Right lobe of liver (tissue), 6 donors: Measurements from ENCODE around the gene LSM12. TPM values are rescaled to one million over a fixed set of nuclear protein-coding genes. Genes with fewer than 3 reads are reported as not detected.

Source experiments
- ATAC-seq, 4 donors: fragments of 200-7000 bp; cut with Tn5 transposase; one replicate each; pipeline ENCODE4 v1.9.1; 2020; ENCODE audit warnings: mild to moderate bottlenecking in 4 of 4, moderate library complexity in 4 of 4
- DNase-seq, 3 donors: peaks; one replicate each; pipeline ENCODE4 v3.0.0-alpha.2; 2020
- H3K27ac ChIP-seq, 3 donors: fragments of 200-600 bp; one replicate each; pipeline ENCODE4 v1.8.0; 2022
- H3K27me3 ChIP-seq, 2 donors: fragments of 200-600 bp; one replicate each; pipeline ENCODE4 v1.8.0; 2022
- H3K36me3 ChIP-seq, 4 donors: fragments of 200-600 bp; sonication (generic) in 1 of 4; one replicate each; pipeline versions ENCODE4 v1.5.1 to v1.8.0; 2017 to 2022; ENCODE audit warnings: control low read depth in 1 of 4
- H3K4me1 ChIP-seq, 4 donors: fragments of 200-600 bp; sonication (generic) in 1 of 4; one replicate each; pipeline versions ENCODE4 v1.5.1 to v1.8.0; 2017 to 2022; ENCODE audit warnings: control low read depth in 1 of 4
- H3K4me3 ChIP-seq, 3 donors: fragments of 200-600 bp; one replicate each; pipeline ENCODE4 v1.8.0; 2022
- H3K9me3 ChIP-seq, 4 donors: fragments of 200-600 bp; sonication (generic) in 1 of 4; one replicate each; pipeline versions ENCODE4 v1.5.1 to v1.8.0; 2017 to 2022; ENCODE audit warnings: control low read depth in 1 of 4
- POLR2A ChIP-seq: fragments of 450-650 bp; IDR thresholded peaks from one replicate; pipeline ENCODE4 v1.6.1; 2017; ENCODE audit warnings: antibody characterized with exemption, mild to moderate bottlenecking
- WGBS: methylation state at CpG from one replicate; pipeline ENCODE4 v1.1.6; 2018; ENCODE audit warnings: low coverage, low lambda C conversion rate; ENCODE audit not compliant: insufficient coverage; ENCODE audit errors: missing lambda C conversion rate; 5-methylcytosine and 5-hydroxymethylcytosine counted together
- intact Hi-C, 2 donors: fragments of 100-400 bp; cut with DNase I; formaldehyde crosslinking; loops; one replicate each; pipeline versions ENCODE4 v1.11.2 to v1.14.1; 2022
- total RNA-seq, 6 experiments: library from RNA; depleted of rRNA in 2 of 6; stranded (reverse); fragments of >200 nt in 2 of 6; fragmentation: NEBNext Ultra II Directional in 3 of 6; extraction: Animal tissue kit (Norgen Biotek cat#: 25700) in 3 of 6; gene quantifications; one replicate each; pipeline versions ENCODE4 v1.1.0 to v1.2.4, GENCODE V29; 2016 to 2023
- TF ChIP-seq, protein P1 (sequence below), 4 donors: fragments of 200-600 bp in 3 of 4; fragments of 450-650 bp in 1 of 4; IDR thresholded peaks; one replicate each; pipeline versions ENCODE4 v1.5.1 to v1.8.0; 2016 to 2022; ENCODE audit warnings: antibody characterized with exemption in 4 of 4, mild to moderate bottlenecking in 2 of 4
- donor health status: DM: no; HTN: yes; CAD: no.
- donor health status: DM: no; HTN: no; CAD: no.
- donor health status: DM: no; HTN: no; CAD: no.
- donor health status: DM: no; HTN: yes; CAD: no.
- donor health status: DM: no; HTN: yes; CAD: no.

LSM12 gene
- total RNA-seq, 6 experiments from 2014 or later = 24.2 to 30.6 (median 29.4) TPM

DNA sequence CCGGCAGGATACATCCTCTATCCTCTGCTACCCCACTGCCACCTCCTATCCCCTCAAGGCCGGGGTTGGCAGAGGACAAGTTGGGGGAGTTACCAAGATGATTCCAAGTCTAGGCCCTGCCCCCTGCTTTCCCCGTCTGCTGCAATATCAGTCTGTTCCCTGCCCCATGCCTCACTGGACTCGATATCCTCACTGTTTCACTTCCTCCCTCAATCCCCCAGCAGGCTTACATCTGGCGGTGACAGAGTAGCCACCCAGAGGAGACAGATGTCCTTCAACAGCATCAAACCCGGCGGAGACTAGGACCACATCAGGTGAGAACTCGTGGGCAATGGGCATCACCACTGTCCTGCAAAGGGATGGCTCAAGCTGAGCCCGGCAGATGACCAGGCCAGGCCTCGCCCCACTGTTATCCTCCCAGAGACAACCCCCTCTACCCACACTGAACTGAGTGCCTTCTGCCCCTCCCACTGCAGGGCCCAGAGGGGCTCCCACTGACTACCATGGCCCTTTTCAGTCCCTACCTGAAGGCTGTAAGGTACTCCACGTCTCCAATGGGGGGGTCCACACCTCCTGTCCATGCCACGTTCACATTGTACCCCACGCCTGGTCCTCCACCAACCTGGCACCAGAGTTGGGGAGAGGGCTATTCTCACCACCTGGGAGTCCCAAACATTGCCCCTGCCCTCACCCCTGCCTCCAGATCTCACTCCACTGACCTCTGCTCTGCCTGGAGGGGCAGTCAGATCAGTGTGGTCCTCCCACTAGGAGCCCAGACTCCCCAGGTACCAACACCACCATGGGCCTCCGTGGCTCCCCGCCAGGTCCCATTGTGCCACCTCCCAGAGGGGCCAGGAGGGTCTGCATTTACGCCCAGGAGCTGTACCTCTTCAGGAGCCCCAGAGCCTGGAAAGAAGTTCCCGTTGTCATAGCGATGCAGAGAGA, 13.7 kb upstream of the LSM12 start:
- no peak overlapping the region for H3K4me3 ChIP-seq
- DNase-seq (no peak), ATAC-seq (no peak)
- peaks cover 0 to 29% (median 13%) of the 10 kb centered on the region in 4 donors for H3K36me3 ChIP-seq
- intact Hi-C loops = no loop called here
- H3K27ac ChIP-seq = no peak overlapping the region
- 83% methylated on average over 11 of the region's 18 CpGs for WGBS
- no peak for TF ChIP-seq POLR2A
- TF ChIP-seq, protein P1, sequence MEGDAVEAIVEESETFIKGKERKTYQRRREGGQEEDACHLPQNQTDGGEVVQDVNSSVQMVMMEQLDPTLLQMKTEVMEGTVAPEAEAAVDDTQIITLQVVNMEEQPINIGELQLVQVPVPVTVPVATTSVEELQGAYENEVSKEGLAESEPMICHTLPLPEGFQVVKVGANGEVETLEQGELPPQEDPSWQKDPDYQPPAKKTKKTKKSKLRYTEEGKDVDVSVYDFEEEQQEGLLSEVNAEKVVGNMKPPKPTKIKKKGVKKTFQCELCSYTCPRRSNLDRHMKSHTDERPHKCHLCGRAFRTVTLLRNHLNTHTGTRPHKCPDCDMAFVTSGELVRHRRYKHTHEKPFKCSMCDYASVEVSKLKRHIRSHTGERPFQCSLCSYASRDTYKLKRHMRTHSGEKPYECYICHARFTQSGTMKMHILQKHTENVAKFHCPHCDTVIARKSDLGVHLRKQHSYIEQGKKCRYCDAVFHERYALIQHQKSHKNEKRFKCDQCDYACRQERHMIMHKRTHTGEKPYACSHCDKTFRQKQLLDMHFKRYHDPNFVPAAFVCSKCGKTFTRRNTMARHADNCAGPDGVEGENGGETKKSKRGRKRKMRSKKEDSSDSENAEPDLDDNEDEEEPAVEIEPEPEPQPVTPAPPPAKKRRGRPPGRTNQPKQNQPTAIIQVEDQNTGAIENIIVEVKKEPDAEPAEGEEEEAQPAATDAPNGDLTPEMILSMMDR (IDR thresholded peaks at IDR 0.05) = no peak
- H3K4me1 ChIP-seq = peaks cover 0 to 17% (median 8%) of the 10 kb centered on the region in 4 donors
- no peaks in the 10 kb centered on the region for H3K9me3 ChIP-seq
- H3K27me3 ChIP-seq = no peaks in the 10 kb centered on the region

DNA sequence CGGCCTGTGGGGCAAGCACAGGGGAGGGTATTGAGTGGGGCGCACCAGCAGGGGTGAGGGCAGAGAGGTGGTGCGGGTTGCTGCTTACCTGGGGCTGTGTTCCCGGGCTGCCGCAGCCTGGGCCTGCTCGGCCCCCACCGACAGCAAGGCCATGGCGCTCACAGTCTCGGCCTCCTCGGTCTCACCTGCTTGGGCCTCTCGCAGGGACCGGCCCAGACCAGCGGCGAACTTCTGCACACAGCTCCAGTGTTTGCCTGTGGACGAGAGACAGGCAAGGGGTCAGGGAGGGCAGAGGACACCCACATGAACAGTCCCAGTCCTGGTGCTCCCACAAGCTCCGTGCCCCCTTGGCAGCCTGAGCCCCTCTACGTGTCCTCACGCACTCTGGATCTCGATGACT, 11.9 kb upstream of the LSM12 start:
- WGBS = 73% methylated on average over 2 of the region's 19 CpGs
- Histone ChIP-seq H3K4me1 (peaks cover 0 to 17% (median 8%) of the 10 kb centered on the region in 4 donors), H3K27ac (no peak overlapping the region), H3K4me3 (no peak overlapping the region), H3K36me3 (peaks cover 0 to 28% (median 13%) of the 10 kb centered on the region in 4 donors), H3K9me3 (no peaks in the 10 kb centered on the region), H3K27me3 (no peaks in the 10 kb centered on the region)
- TF ChIP-seq POLR2A = no peak
- TF ChIP-seq, protein P1 (IDR thresholded peaks at IDR 0.05) = no peak
- ATAC-seq (no peak), DNase-seq (no peak)
- intact Hi-C loops = no loop called here

DNA sequence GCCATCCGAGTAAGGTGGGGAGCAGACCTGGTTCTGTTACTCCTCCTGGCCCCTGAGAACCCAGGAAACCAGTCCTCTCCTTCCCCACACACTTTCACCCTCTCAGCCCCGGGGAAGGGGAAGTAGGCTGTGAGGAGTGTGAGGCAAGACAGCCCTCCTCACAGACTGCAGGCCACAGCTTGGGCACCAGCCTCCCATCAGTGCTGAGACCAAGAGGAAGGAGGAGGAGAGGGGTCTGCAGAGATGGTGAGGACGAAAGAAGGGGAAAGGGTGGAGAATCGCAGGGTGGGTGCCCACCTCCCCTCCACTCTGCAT, 11.1 kb upstream of the LSM12 start:
- intact Hi-C loops = no loop called here
- Histone ChIP-seq H3K27ac (peak overlapping the region in 1 of 3 donors; percentile 65), H3K4me1 (peaks cover 0 to 17% (median 8%) of the 10 kb centered on the region in 4 donors), H3K9me3 (no peaks in the 10 kb centered on the region), H3K27me3 (no peaks in the 10 kb centered on the region), H3K4me3 (no peak overlapping the region), H3K36me3 (peaks cover 0 to 21% (median 9%) of the 10 kb centered on the region in 4 donors)
- WGBS = 46% methylated on average over 3 of the region's 4 CpGs
- peak; percentile 13 to 31 (median 14) for ATAC-seq
- DNase-seq = no peak
- no peak for TF ChIP-seq POLR2A
- TF ChIP-seq, protein P1 (IDR thresholded peaks at IDR 0.05) = no peak

DNA sequence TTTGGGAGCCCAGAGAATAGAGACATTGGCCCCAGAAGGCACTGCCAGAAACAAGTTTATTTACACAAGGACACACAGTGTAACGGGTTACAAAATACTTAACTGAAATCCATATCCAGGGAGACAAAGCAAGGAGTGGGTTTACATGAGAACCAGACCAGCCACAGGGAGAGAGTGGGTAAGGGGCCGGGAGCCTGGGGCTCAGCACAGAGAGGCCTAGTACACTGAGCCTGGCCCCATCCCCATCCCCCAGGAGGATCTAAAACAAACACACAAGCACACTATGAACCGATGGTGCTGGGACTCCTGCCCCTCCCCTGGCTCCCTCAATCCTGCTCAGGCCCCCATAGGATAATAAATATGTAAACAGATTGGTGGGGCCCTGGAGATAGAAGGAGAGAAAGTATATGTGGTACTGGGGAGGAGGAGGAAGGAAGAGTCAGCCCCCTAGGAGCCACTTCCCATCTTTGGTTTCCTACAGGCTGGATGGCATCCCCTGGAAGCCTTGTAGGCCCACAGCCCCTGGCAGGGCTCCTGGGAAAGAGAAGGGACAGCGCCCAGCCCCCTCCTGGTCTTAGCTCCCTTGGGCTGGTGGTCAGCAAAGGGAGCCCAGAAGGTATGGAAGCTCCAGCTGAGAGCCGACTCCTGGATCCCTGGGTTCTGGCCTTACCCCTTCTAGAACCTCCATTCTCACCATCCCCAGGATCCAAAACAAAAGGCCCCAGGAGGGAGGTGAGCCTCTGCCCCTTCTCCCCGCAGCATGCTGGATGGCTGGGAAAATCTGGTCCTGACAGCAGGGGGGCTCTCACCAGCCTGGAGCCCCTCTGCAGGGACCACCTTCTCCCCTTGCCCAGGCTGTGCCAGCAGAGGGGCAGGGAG, 10.5 kb upstream of the LSM12 start:
- Histone ChIP-seq H3K36me3 (peaks cover 0 to 15% (median 8%) of the 10 kb centered on the region in 4 donors), H3K27me3 (no peaks in the 10 kb centered on the region), H3K27ac (peak overlapping the region in 2 of 3 donors; percentile 54 to 65), H3K4me1 (peaks cover 0 to 18% (median 8%) of the 10 kb centered on the region in 4 donors), H3K9me3 (no peaks in the 10 kb centered on the region), H3K4me3 (no peak overlapping the region)
- ATAC-seq = peak; percentile 62 to 85 (median 68)
- no peak for DNase-seq
- intact Hi-C loops = no loop called here
- no peak for TF ChIP-seq POLR2A
- TF ChIP-seq, protein P1 (IDR thresholded peaks at IDR 0.05) = no peak
- WGBS = 37% methylated on average over 2 of the region's 6 CpGs
